GM23248 (cell line): ENCODE measurements around the gene TMEM244. TPM values are rescaled to one million over a fixed set of nuclear protein-coding genes. Genes with fewer than 3 reads are reported as not detected.

Experiments
- DNase-seq: peaks from one replicate; pipeline ENCODE4 v3.0.0-alpha.2; 2015
- H2AFZ ChIP-seq: fragments of 200-600 bp; sonication (generic); 2 replicates; pipeline ENCODE4 v1.6.1; 2016; ENCODE audit warnings: antibody characterized with exemption
- H3F3A ChIP-seq: fragments of 200-600 bp; sonication (generic); 2 replicates; pipeline ENCODE4 v1.6.1; 2016; ENCODE audit warnings: mild to moderate bottlenecking, antibody characterized with exemption, mixed run types; ENCODE audit not compliant: insufficient read depth
- H3K27ac ChIP-seq: fragments of 200-600 bp; sonication (generic); 2 replicates; pipeline ENCODE4 v1.5.1; 2016; ENCODE audit warnings: mild to moderate bottlenecking
- H3K27me3 ChIP-seq: fragments of 200-600 bp; sonication (generic); replicated peaks from 2 replicates; pipeline ENCODE4 v1.6.1; 2016; ENCODE audit warnings: mild to moderate bottlenecking; ENCODE audit not compliant: insufficient read depth
- H3K36me3 ChIP-seq: fragments of 200-600 bp; sonication (generic); 2 replicates; pipeline ENCODE4 v1.6.1; 2016; ENCODE audit warnings: low read depth, mild to moderate bottlenecking
- H3K4me1 ChIP-seq: fragments of 200-600 bp; sonication (generic); 2 replicates; pipeline ENCODE4 v1.6.1; 2016; ENCODE audit warnings: mild to moderate bottlenecking; ENCODE audit not compliant: insufficient read depth
- H3K4me2 ChIP-seq: fragments of 200-600 bp; sonication (generic); one replicate; pipeline ENCODE4 v1.6.1; 2016; ENCODE audit warnings: mild to moderate bottlenecking; ENCODE audit not compliant: unreplicated experiment
- H3K4me3 ChIP-seq: fragments of 200-600 bp; sonication (generic); 2 replicates; pipeline ENCODE4 v1.5.1; 2016; ENCODE audit warnings: mild to moderate bottlenecking
- H3K79me2 ChIP-seq: fragments of 200-600 bp; sonication (generic); 2 replicates; pipeline ENCODE4 v1.6.1; 2016; ENCODE audit warnings: mild to moderate bottlenecking; ENCODE audit not compliant: insufficient read depth
- H3K9ac ChIP-seq: fragments of 200-600 bp; sonication (generic); 2 replicates; pipeline ENCODE4 v1.6.1; 2016; ENCODE audit warnings: mild to moderate bottlenecking
- H3K9me2 ChIP-seq: fragments of 200-600 bp; sonication (generic); 2 replicates; pipeline ENCODE4 v1.6.1; 2016; ENCODE audit warnings: mixed run types, mild to moderate bottlenecking, moderate library complexity; ENCODE audit not compliant: insufficient read depth
- H3K9me3 ChIP-seq: fragments of 200-600 bp; sonication (generic); one replicate; pipeline ENCODE4 v1.6.1; 2017; ENCODE audit warnings: low read depth
- H4K20me1 ChIP-seq: fragments of 200-600 bp; sonication (generic); 2 replicates; pipeline ENCODE4 v1.6.0; 2016; ENCODE audit not compliant: insufficient read depth
- EZH2 ChIP-seq: fragments of 200-600 bp; sonication (generic); IDR thresholded peaks from 2 replicates; pipeline ENCODE4 v1.6.1; 2018; ENCODE audit warnings: antibody characterized with exemption, mild to moderate bottlenecking; ENCODE audit not compliant: insufficient read depth, poor library complexity, severe bottlenecking
- EZH2phosphoT487 ChIP-seq: fragments of 200-600 bp; sonication (generic); IDR thresholded peaks from 2 replicates; pipeline ENCODE4 v1.6.1; 2018; ENCODE audit warnings: antibody characterized with exemption, moderate library complexity, mild to moderate bottlenecking, low read depth; ENCODE audit not compliant: insufficient read depth
- WGBS, 2 experiments: methylation state at CpG; one replicate each; pipeline ENCODE4 v1.1.6; 2015 to 2017; ENCODE audit warnings: low lambda C conversion rate in 2 of 2, low coverage in 1 of 2; ENCODE audit errors: missing lambda C conversion rate in 2 of 2; 5-methylcytosine and 5-hydroxymethylcytosine counted together
- in situ Hi-C: fragments of 300-500 bp; cut with MboI; formaldehyde crosslinking; loops from 2 replicates; pipeline ENCODE4 v1.15.0; 2020
- polyA plus RNA-seq: library from polyadenylated mRNA; unstranded; fragments of >200 nt; fragmentation: Nextera tagmentation; extraction: Ambion mirVana; gene quantifications from 2 replicates; pipeline ENCODE4 v1.2.1, GENCODE V29; 2016
- total RNA-seq: library from RNA; depleted of rRNA; stranded (reverse); fragments of >200 nt; shearing (Covaris generic); gene quantifications from 2 replicates; pipeline ENCODE4 v1.2.3, GENCODE V29; 2014

TMEM244 gene
- total and polyA plus RNA-seq, 2 experiments from 2014 or later: not detected

- no peak overlapping the region for H3K4me2 ChIP-seq
- no peaks in the 10 kb centered on the region for H4K20me1 ChIP-seq
- no peak overlapping the region for H3K9ac ChIP-seq
- no peak overlapping the region for H3K27ac ChIP-seq
- in situ Hi-C loops: no loop called here
- H3K4me1 ChIP-seq: no peaks in the 10 kb centered on the region
- H3K9me3 ChIP-seq: no peaks in the 10 kb centered on the region
- no peak overlapping the region for H3K4me3 ChIP-seq
- no peaks in the 10 kb centered on the region for H3K79me2 ChIP-seq
- no peaks in the 10 kb centered on the region for H3K9me2 ChIP-seq
- H3K36me3 ChIP-seq: no peaks in the 10 kb centered on the region
- no peaks in the 10 kb centered on the region for H3K27me3 ChIP-seq
- no peak overlapping the region for H2AFZ ChIP-seq
- H3F3A ChIP-seq: no peaks in the 10 kb centered on the region
- TF ChIP-seq EZH2: no peak
- TF ChIP-seq EZH2phosphoT487: no peak
- DNase-seq: no peak
Observed at GRCh38 chr6:129874837-129875236, 13.7 kb upstream of the TMEM244 start.

- no peak for DNase-seq
- 25 to 29% methylated on average over 2 of the region's 2 CpGs for WGBS, 2 experiments
- TF ChIP-seq EZH2 (no peak), EZH2phosphoT487 (no peak)
Observed at GRCh38 chr6:129872586-129872985, 11.5 kb upstream of the TMEM244 start.

DNA sequence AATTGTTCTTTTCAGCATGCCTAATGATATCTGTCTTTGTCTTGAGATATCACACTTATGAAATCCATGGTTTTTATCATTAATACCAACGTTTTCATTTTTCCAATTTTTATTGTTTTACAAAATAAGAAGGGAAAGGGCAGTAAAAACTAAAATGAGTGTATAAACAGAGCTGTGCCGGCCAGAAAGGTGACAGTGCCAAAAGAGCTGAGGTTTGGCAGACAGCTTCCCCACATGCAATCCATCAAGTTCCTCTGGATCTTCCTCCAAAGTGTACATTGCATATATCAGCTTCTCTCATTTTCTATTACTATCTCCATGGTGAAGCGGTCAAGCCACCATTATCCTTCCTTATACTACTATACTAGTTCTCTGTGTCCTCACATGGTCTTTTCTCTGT is 10.1 kb upstream of the TMEM244 start:
- no peak for DNase-seq
- TF ChIP-seq EZH2phosphoT487 (no peak), EZH2 (no peak)

More at GRCh38 chr6:129872586-129872985, 11.5 kb upstream of the TMEM244 start:
- Histone ChIP-seq H3K4me1 (no peaks in the 10 kb centered on the region), H3K9ac (no peak overlapping the region), H3K9me3 (no peaks in the 10 kb centered on the region), H3K36me3 (no peaks in the 10 kb centered on the region), H3F3A (no peaks in the 10 kb centered on the region), H3K27me3 (no peaks in the 10 kb centered on the region), H3K4me2 (no peak overlapping the region), H3K79me2 (no peaks in the 10 kb centered on the region), H2AFZ (no peak overlapping the region), H3K4me3 (no peak overlapping the region), H3K27ac (no peak overlapping the region), H3K9me2 (no peaks in the 10 kb centered on the region), H4K20me1 (no peaks in the 10 kb centered on the region)
- in situ Hi-C loops: no loop called here

GRCh38 chr6:129867403-129867802 is 6.3 kb upstream of the TMEM244 start:
- Histone ChIP-seq H3K36me3 (no peaks in the 10 kb centered on the region), H3K79me2 (no peaks in the 10 kb centered on the region), H4K20me1 (no peaks in the 10 kb centered on the region), H3K4me3 (no peak overlapping the region), H2AFZ (no peak overlapping the region), H3F3A (peaks cover 9% of the 10 kb centered on the region), H3K4me1 (peaks cover 10% of the 10 kb centered on the region; the same call in 1 of the 2 replicates), H3K9me3 (no peaks in the 10 kb centered on the region), H3K27me3 (no peaks in the 10 kb centered on the region), H3K9me2 (no peaks in the 10 kb centered on the region), H3K9ac (no peak overlapping the region), H3K27ac (no peak overlapping the region), H3K4me2 (no peak overlapping the region)
- no peak for DNase-seq
- in situ Hi-C loops: no loop called here
- TF ChIP-seq EZH2phosphoT487: no peak
- TF ChIP-seq EZH2: no peak

More for the DNA sequence above, 10.1 kb upstream of the TMEM244 start:
- Histone ChIP-seq H3K4me2 (no peak overlapping the region), H3K36me3 (no peaks in the 10 kb centered on the region), H3K9me3 (no peaks in the 10 kb centered on the region), H3K4me3 (no peak overlapping the region), H3K9ac (no peak overlapping the region), H2AFZ (no peak overlapping the region), H3K27me3 (no peaks in the 10 kb centered on the region), H4K20me1 (no peaks in the 10 kb centered on the region), H3K9me2 (no peaks in the 10 kb centered on the region), H3K4me1 (no peaks in the 10 kb centered on the region), H3K79me2 (no peaks in the 10 kb centered on the region), H3K27ac (no peak overlapping the region), H3F3A (no peaks in the 10 kb centered on the region)
- in situ Hi-C loops: no loop called here
- WGBS, 2 experiments: 28 to 32% methylated on average over 3 of the region's 3 CpGs

DNA sequence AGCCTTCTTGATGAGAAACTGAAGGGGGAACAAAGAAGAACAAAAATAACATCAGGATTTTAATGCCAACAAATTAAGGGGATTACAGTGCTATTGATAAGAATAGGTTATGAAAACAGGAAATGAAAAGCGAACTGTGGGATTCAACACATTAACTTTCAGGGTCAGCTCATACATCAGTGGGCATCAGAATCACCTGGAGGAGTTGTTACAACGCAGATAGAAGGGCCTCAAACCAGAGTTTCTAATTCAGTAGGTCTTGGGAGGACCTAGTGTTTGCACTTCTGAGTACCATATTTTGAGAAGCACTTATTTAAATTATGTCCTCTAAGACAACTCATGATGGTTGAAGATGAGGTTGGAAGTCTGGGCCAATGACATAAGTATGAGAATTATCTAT is 5.6 kb upstream of the TMEM244 start:
- Histone ChIP-seq H3K27me3 (no peaks in the 10 kb centered on the region), H3K9me3 (no peaks in the 10 kb centered on the region), H3K4me1 (peaks cover 17% of the 10 kb centered on the region), H2AFZ (no peak overlapping the region), H3K4me2 (no peak overlapping the region), H3F3A (peaks cover 16% of the 10 kb centered on the region), H3K36me3 (no peaks in the 10 kb centered on the region), H3K27ac (no peak overlapping the region), H3K4me3 (no peak overlapping the region), H3K79me2 (no peaks in the 10 kb centered on the region), H3K9ac (no peak overlapping the region), H4K20me1 (no peaks in the 10 kb centered on the region), H3K9me2 (no peaks in the 10 kb centered on the region)
- 94 to 96% methylated on average over 2 of the region's 2 CpGs for WGBS, 2 experiments
- no peak for DNase-seq
- in situ Hi-C loops: no loop called here
- no peak for TF ChIP-seq EZH2
- TF ChIP-seq EZH2phosphoT487: no peak
